K562 (cell line): ENCODE measurements around the gene AKR1C4. TPM values are rescaled to one million over a fixed set of nuclear protein-coding genes. Genes with fewer than 3 reads are reported as not detected.

Experiments used
- ATAC-seq: fragments of 200-7000 bp; cut with Tn5 transposase; 3 replicates; pipeline ENCODE4 v1.9.1; 2020; ENCODE audit warnings: moderate library complexity
- BruUV-seq: library from RNA; stranded (reverse); fragments of 400-500 nt; replicated peaks from 2 replicates; lab custom pipeline; 2021; lab: Mats Ljungman, UMichigan
- CTCF ChIA-PET: fragments of 300-600 bp; formaldehyde crosslinking; extraction: SDS; loops from one replicate; lab custom pipeline; 2021; ENCODE audit warnings: low intra/inter-chr PET ratio; lab: Yijun Ruan, JAX
- POLR2A ChIA-PET: fragments of 300-600, 350-650 bp; sonication (Branson Sonifier 250); formaldehyde crosslinking; extraction: SDS; loops from one replicate; lab custom pipeline; 2021; ENCODE audit warnings: antibody characterized with exemption, inconsistent platforms; lab: Yijun Ruan, JAX
- DNase-seq, 4 experiments: peaks; one replicate each; pipeline versions ENCODE4 v3.0.0 to v3.0.0-alpha.2; 2011 to 2018; ENCODE audit warnings: low spot score in 3 of 4, mixed read lengths in 3 of 4; ENCODE audit errors: extremely low read depth in 1 of 4
- FAIRE-seq: peaks from 2 replicates; lab custom pipeline; 2011; peaks lifted over from hg19 to GRCh38; lab: Jason Lieb, UNC
- H2AFZ ChIP-seq: 2 replicates; pipeline ENCODE4 v1.6.0; 2011; ENCODE audit warnings: low read depth, low read length, control low read depth, inconsistent platforms
- H3K27ac ChIP-seq: fragments of 200-600 bp; 3 replicates; pipeline ENCODE4 v1.8.0; 2011; ENCODE audit warnings: low read depth, mild to moderate bottlenecking, control low read depth, inconsistent platforms, low read length, moderate library complexity, mixed read lengths; ENCODE audit errors: extremely low read depth
- H3K27me3 ChIP-seq, 2 experiments: fragments of 300-600 bp in 1 of 2; 2 replicates in 1 of 2; 3 replicates in 1 of 2; pipeline versions ENCODE4 v1.6.0 to v1.8.0; 2011; ENCODE audit warnings: inconsistent platforms in 2 of 2, low read length in 2 of 2, mild to moderate bottlenecking in 1 of 2, mixed read lengths in 1 of 2, moderate library complexity in 1 of 2; ENCODE audit not compliant: control insufficient read depth in 2 of 2, insufficient read depth in 2 of 2
- H3K36me3 ChIP-seq: fragments of 300-600 bp; 3 replicates; pipeline ENCODE4 v1.8.0; 2011; ENCODE audit warnings: mild to moderate bottlenecking, low read length, inconsistent platforms; ENCODE audit not compliant: control insufficient read depth, insufficient read depth
- H3K4me1 ChIP-seq, 2 experiments: fragments of 200-600 bp in 1 of 2; replicated peaks in 1 of 2; 2 replicates in 1 of 2; 3 replicates in 1 of 2; pipeline versions ENCODE4 v1.5.1 to v1.8.0; 2011; ENCODE audit warnings: inconsistent platforms in 2 of 2, low read length in 2 of 2, mild to moderate bottlenecking in 1 of 2, mixed read lengths in 1 of 2, moderate library complexity in 1 of 2; ENCODE audit not compliant: control insufficient read depth in 2 of 2, insufficient read depth in 2 of 2
- H3K4me2 ChIP-seq: 2 replicates; pipeline ENCODE4 v1.6.1; 2011; ENCODE audit warnings: low read length, control low read depth, inconsistent platforms, mixed read lengths; ENCODE audit not compliant: insufficient read depth
- H3K4me3 ChIP-seq: fragments of 200-600 bp; sonication (generic), shearing (Covaris generic); 2 replicates; pipeline ENCODE4 v1.5.1; 2016; ENCODE audit warnings: control low read depth, inconsistent platforms
- H3K79me2 ChIP-seq: fragments of 200-600 bp; 3 replicates; pipeline ENCODE4 v1.8.0; 2011; ENCODE audit warnings: low read length, inconsistent platforms; ENCODE audit not compliant: control insufficient read depth, insufficient read depth
- H3K9ac ChIP-seq, 2 experiments: 2 replicates each; pipeline versions ENCODE4 v1.6.0 to v1.6.1; 2011; ENCODE audit warnings: low read depth in 2 of 2, low read length in 2 of 2, control low read depth in 1 of 2, inconsistent platforms in 1 of 2, mild to moderate bottlenecking in 1 of 2, mixed read lengths in 1 of 2; ENCODE audit not compliant: insufficient read depth in 1 of 2
- H3K9me1 ChIP-seq: one replicate; pipeline ENCODE4 v1.6.0; 2011; ENCODE audit warnings: inconsistent platforms, mild to moderate bottlenecking, low read length, moderate library complexity; ENCODE audit not compliant: control insufficient read depth, insufficient read depth
- H3K9me3 ChIP-seq: replicated peaks from 2 replicates; pipeline ENCODE4 v1.5.1; 2011; ENCODE audit warnings: low read depth, low read length, inconsistent platforms; ENCODE audit not compliant: control insufficient read depth, insufficient read depth
- H4K20me1 ChIP-seq: replicated peaks from 2 replicates; pipeline ENCODE4 v1.6.1; 2011; ENCODE audit warnings: low read length, inconsistent platforms, mixed read lengths; ENCODE audit not compliant: control insufficient read depth, insufficient read depth
- ARHGAP35 ChIP-seq: fragments of 450-650 bp; IDR thresholded peaks from 2 replicates; pipeline ENCODE4 v1.6.1; 2018; ENCODE audit not compliant: partially characterized antibody
- CCAR2 ChIP-seq: fragments of 200-400 bp; formaldehyde crosslinking; IDR thresholded peaks from 2 replicates; pipeline ENCODE4 v1.6.1; 2017; ENCODE audit warnings: mild to moderate bottlenecking, low read depth, low read length
- FUS ChIP-seq: fragments of 200-400 bp; formaldehyde crosslinking; optimal IDR thresholded peaks from 2 replicates; pipeline ENCODE3; 2017; ENCODE audit warnings: low read depth, low read length
- HBP1 ChIP-seq: fragments of 450-650 bp; formaldehyde crosslinking; IDR thresholded peaks from 2 replicates; pipeline ENCODE4 v1.4.0; 2022; ENCODE audit warnings: missing genetic modification characterization
- NFYB ChIP-seq: IDR thresholded peaks from 2 replicates; pipeline ENCODE4 v1.6.1; 2011; ENCODE audit warnings: mild to moderate bottlenecking, moderate library complexity; ENCODE audit not compliant: insufficient read length; ENCODE audit errors: extremely low read depth
- POLR2H ChIP-seq: IDR thresholded peaks from 2 replicates; pipeline ENCODE4 v1.6.1; 2016; ENCODE audit warnings: missing genetic modification characterization, low read depth, mild to moderate bottlenecking, control low read depth, missing compliant biosample characterization, moderate library complexity
- RAD21 ChIP-seq, 2 experiments: fragments of 250-450 bp in 1 of 2; fragments of 450-650 bp in 1 of 2; sonication (Bioruptor Pico) in 1 of 2; formaldehyde crosslinking in 1 of 2; IDR thresholded peaks in 1 of 2; conservative IDR thresholded peaks in 1 of 2; 2 replicates each; pipeline versions ENCODE4 v1.4.0 to v1.8.0; 2020 to 2022; ENCODE audit warnings: mild to moderate bottlenecking in 2 of 2, moderate library complexity in 1 of 2
- TAF7 ChIP-seq: fragments of 450-650 bp; IDR thresholded peaks from 2 replicates; pipeline ENCODE4 v1.6.1; 2016; ENCODE audit warnings: missing genetic modification characterization, missing compliant biosample characterization
- WGBS: fragments of 100-300 bp; shearing (Covaris generic); methylation state at CpG from one replicate; pipeline ENCODE4 v1.1.6; 2016; ENCODE audit warnings: low coverage, mixed read lengths; ENCODE audit not compliant: insufficient coverage; ENCODE audit errors: missing lambda C conversion rate; 5-methylcytosine and 5-hydroxymethylcytosine counted together
- in situ Hi-C: fragments of 300-500 bp; cut with MboI; formaldehyde crosslinking; loops from 4 replicates; pipeline ENCODE4 v1.15.0; 2018; ENCODE audit warnings: inconsistent platforms, mixed read lengths
- intact Hi-C: fragments of 100-400 bp; cut with micrococcal nuclease; formaldehyde crosslinking; loops from 2 replicates; pipeline ENCODE4 v1.14.2; 2022
- polyA plus RNA-seq, 8 experiments: library from polyadenylated mRNA; depleted of rRNA in 4 of 8; stranded (reverse) in 5 of 8; unstranded in 3 of 8; fragments of >200 nt; fragmentation: Nextera tagmentation in 2 of 8; fragmentation: Illumina TruSeq in 1 of 8; extraction: Ambion mirVana in 2 of 8; extraction: Trizol in 1 of 8; gene quantifications; 2 replicates each; pipeline versions ENCODE4 v1.2.1 to v1.2.3, GENCODE V29; 2011 to 2014; ENCODE audit warnings: inconsistent platforms in 1 of 8, missing spikeins in 1 of 8
- total RNA-seq, 7 experiments: library from RNA; depleted of rRNA in 6 of 7; stranded (reverse); fragments of >200 nt in 6 of 7; fragmentation: Illumina TruSeq in 2 of 7; extraction: Trizol in 2 of 7; gene quantifications; 2 replicates each; pipeline versions ENCODE4 v1.2.1 to v1.2.3, GENCODE V29; 2011 to 2021; ENCODE audit warnings: low replicate concordance in 1 of 7

AKR1C4 gene
- total and polyA plus RNA-seq, 9 of the 15 experiments (the other 6 are each of a cell fraction or from before 2014, with no cell fraction given), result 0.13 TPM; not detected in 8

DNA sequence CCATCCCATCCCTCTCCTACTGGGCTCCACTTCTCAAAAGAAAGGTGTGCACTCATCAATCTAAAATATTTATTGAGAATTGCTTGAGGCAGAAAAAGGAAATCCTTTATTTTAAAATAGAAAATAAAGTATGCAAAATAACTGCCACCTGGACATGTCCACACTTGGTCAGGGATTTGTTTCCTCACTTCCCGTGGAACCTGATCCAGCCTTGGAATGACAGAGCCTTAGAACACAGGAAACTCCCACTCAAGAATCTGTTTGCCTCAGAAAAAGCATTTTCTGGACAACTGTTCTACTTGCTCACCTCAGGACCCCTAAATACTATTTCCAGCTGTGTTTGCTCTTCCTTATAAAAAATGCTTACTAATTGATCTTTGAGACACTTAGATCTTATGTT lies 40.7 kb upstream of the AKR1C4 start (continued):
- no peak for TF ChIP-seq FUS

DNA sequence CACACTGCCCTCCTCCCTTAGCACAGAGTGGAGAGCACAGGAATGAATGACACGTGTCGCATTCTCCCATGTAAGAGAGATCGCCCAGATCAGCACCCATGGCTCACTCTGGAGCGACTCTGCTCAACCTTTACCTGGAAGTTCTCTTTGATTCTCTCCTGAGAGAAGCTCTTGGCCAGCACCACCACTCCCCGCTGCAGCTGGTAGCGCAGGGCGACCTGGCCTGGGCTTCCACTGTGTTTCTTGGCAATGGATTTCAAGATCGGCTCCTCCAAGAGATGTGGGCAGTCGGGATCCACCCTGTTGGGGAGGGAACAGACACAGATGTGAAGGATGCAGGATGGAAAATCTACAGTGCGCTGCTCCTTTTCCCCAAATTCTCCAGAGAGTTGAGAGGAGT lies 39.1 kb upstream of the AKR1C4 start:
- no peaks in the 10 kb centered on the region for H3K36me3 ChIP-seq
- no TSS peak for BruUV-seq
- TF ChIP-seq RAD21 (CRISPR knock-in tag; conservative IDR thresholded peaks at IDR 0.05 in 1 of 2, IDR thresholded peaks at IDR 0.05 in 1 of 2) (no peak), TAF7 (tag) (no peak), HBP1 (no peak), CCAR2 (no peak), ARHGAP35 (no peak), NFYB (no peak), POLR2H (tag) (no peak)
- H4K20me1 ChIP-seq, result no peaks in the 10 kb centered on the region
- H3K4me3 ChIP-seq, result no peak overlapping the region
- in situ Hi-C loops, result no loop called here
- no peaks in the 10 kb centered on the region for H3K9me3 ChIP-seq
- CTCF ChIA-PET, result no interaction called here
- FAIRE-seq (no peak), ATAC-seq (no peak), DNase-seq (no peak)
- H3K27ac ChIP-seq, result no peak overlapping the region
- no peaks in the 10 kb centered on the region for H3K4me1 ChIP-seq
- no peak overlapping the region for H3K9ac ChIP-seq
- H3K9me1 ChIP-seq, result no peaks in the 10 kb centered on the region
- H3K79me2 ChIP-seq, result no peaks in the 10 kb centered on the region
- intact Hi-C loops, result no loop called here
- 14% methylated on average over 10 of the region's 10 CpGs for WGBS
- POLR2A ChIA-PET, result no interaction called here
- no peak overlapping the region for H3K4me2 ChIP-seq
- H2AFZ ChIP-seq, result no peak overlapping the region
- no peaks in the 10 kb centered on the region for H3K27me3 ChIP-seq
